HG02610 (cell line): ENCODE measurements around the gene CDK14.

Experiments
- ATAC-seq: cut with Tn5 transposase; IDR thresholded peaks from one replicate; pipeline ENCODE4 v1.9.1; 2021; ENCODE audit warnings: mild to moderate bottlenecking, moderate library complexity; ENCODE audit not compliant: unreplicated experiment

Gene CDK14

GRCh38 chr7:90834771-90835170 lies 238.7 kb downstream of the CDK14 start:
- no peak for ATAC-seq

DNA sequence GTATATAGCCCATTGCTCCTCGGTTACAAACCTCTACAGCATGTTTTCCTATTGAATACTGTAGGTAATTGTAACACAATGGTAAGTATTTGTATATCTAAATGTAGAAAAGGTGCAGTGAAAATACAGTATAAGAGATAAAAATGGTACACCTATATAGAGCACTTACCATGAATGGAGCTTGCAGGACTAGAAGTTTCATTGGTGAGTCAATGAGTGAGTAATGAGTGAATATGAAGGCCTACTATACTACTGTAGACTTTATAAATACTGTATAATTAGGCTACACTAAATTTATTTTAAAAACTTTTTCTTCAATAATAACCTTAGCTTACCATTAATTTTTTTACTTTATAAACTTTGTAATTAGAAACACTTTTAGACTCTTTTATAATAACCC lies 239.7 kb downstream of the CDK14 start:
- no peak for ATAC-seq

DNA sequence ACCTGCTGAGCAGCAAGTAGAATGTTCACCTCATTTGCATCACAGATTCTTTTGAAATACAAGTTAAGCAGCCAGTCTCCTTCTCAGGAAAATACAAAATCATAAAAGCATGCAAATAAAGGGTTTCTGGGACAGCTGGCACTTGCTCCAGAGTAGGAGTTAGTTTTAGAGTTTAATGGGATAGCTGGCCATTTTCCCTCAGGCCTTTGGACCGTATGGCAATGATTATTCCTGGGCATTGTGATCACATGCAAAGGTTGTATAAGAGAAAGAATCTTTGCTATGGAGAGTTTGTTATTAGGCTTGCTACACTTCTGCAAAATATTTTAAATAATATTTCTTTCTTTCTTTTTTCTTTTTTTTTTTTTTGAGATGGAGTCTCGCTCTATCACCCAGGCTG lies 240.8 kb downstream of the CDK14 start:
- no peak for ATAC-seq

DNA sequence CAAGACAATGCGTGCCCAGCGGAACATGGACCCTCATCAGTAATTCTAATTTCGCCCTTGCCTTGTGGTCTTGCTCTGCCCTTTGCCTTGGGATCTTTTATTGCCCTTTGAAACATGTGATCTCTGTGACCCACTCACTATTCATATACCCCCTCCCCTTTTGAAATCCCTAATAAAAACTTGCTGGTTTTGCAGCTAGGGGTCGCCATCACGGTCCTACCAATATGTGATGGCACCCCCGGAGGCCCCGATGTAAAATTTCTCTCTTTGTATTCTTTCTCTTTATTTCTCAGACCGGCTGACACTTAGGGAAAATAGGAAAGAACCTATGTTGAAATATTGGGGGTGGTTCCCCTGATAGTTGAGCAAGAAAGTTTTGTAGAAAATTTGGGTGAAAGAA lies 242.7 kb downstream of the CDK14 start:
- no peak for ATAC-seq

DNA sequence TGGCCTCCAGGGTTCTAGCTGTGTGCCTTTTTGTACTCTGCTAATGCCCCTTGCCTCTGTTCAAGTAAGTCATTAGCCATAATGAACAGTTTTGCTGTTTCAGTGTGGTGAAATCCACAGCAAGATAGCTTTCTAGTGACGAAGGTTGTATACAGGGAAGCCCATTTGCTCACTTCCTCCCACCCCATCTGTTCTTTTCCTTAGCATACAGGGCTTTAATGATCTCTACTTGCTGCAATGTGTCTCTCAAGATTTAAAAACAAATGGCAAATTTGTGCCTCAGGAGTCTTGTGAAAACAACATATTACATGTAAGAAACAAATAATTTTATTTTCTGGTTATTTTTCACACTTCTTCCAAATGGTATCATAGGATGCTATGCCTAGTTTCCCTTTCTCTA lies 243.2 kb downstream of the CDK14 start:
- ATAC-seq = no peak

DNA sequence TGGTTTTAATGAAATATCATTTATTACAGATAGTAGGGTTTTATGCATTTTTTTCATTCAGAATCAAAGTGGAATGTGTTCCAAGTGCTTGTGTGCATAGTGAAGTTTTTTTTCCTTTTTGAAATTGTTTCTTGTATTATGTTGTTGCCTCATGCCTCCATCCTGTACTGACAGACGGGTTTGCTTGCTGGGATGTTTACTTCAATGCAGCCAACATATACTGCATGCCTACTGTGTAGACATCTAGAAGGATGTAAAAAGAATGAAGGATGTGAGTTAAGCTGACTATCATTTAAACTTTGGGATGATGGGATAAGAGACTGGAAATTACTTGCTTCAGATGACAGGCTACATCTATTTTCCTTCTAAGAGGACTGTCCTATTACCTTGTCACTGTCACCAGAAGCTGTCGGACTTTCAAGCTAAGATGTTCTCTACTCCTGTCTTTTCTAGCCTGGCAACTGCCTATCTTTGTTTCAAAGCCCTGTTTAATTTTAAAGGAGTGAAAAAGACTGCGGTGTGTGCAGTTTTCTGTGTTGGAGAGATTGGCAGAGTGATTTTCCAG lies 243.7 kb downstream of the CDK14 start:
- ATAC-seq = no peak

DNA sequence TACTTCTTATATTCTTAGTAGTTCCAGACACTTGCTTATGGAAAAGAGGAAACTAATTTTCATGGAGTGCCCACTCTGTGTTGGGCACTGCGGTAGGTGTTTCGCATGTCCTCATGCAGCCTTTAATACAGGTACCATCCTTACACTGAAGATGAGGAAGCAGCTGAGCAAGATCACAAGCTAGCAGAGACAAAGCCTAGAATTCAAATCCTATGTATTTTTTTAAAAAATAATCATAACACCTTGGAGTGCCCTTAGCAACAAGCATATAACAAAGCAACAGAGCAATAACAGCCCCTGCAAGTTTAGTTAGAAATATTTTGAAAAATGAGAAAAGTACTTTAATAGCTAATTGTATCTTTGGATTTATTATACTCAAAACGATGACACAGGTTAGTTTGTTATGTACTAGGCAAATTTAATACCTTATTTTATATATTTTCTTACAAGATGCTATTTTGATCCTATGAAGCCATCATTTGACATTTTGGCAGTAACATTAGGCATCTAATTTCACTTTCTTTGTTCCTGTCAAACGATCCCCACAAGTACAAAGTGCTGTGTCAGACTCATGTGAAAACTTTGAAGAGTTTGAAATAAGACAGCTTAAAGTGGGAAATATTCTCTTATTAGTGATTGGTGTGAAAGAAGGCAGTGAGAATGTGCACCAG lies 245.8 kb downstream of the CDK14 start:
- peak; percentile 26 for ATAC-seq

DNA sequence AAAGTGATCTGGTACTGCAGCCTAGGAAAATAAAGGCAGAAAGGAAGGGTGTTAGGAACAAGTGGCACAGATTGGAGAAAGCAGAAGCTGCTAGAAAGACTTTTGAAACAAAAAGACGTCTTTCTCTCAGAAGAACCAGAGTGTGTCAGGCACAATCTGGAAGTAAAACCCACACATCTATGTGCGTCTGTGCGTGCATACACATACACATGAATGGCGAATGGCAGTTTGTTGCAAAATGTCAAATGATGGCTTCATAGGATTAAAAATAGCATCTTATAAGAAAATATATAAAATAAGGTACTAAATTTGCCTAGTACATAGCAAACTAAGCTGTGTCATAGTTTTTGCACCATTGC lies 246.3 kb downstream of the CDK14 start:
- ATAC-seq = peak; percentile 57

GRCh38 chr7:90843472-90843871 lies 247.4 kb downstream of the CDK14 start:
- ATAC-seq = no peak

DNA sequence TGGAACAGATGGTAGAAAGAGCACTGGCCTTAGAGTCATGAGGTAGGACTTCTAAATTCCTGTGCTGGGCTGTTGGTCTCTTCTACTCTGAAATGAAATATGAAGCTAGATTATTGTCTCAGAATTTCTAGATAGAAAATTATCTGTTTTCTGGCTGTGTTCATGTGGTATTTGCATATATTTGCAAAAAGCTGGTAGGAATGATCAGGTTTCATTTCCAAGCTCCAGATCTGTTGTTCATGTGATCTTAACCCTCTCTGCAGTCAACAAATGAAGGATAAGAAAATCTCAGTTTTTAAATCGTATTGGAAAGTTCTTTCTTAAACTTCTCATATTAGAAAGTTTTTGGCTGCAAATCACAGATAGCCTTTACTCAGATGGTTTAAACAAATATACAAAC lies 248.3 kb downstream of the CDK14 start:
- ATAC-seq = no peak

GRCh38 chr7:90846192-90846591 lies 250.1 kb downstream of the CDK14 start:
- no peak for ATAC-seq

DNA sequence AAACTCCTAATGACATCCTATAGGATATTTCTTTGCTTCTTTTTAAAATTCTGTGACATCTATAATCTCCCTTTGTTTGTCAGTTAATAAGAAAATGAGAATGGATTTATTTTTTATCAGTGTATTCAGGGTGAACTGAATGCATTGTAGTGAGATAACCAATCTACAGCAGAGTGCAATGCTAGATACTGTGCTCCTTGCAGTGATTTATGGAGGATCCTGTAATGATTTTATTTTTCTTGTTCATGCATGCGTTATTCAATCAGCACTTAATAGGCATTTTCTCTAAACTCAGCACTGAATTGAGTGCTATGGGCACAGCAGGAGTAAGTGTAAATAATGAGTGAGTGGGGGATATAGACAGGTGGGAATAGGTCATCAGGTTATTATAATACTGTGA lies 253.9 kb downstream of the CDK14 start:
- ATAC-seq = no peak

- no peak for ATAC-seq
Observed at GRCh38 chr7:90850471-90850870, 254.3 kb downstream of the CDK14 start.

DNA sequence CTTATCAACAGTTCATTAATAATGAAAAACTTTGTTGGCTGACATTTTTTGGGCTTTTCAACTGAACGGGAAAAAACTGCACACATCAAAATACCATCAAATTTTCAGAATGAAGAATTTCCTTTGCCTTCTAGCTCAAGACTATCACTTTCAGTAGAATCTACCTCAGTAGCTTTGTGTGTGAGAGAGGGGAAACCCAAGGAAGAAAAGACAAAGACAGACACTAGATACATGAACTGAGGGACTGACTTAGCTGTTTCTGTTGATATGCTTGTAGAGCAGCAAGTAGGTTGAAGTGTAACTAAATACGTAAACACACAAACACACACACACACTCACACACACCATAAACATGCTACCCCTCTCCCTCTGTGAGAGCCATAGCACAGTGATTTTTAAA lies 257.1 kb downstream of the CDK14 start:
- peak; percentile 75 for ATAC-seq

DNA sequence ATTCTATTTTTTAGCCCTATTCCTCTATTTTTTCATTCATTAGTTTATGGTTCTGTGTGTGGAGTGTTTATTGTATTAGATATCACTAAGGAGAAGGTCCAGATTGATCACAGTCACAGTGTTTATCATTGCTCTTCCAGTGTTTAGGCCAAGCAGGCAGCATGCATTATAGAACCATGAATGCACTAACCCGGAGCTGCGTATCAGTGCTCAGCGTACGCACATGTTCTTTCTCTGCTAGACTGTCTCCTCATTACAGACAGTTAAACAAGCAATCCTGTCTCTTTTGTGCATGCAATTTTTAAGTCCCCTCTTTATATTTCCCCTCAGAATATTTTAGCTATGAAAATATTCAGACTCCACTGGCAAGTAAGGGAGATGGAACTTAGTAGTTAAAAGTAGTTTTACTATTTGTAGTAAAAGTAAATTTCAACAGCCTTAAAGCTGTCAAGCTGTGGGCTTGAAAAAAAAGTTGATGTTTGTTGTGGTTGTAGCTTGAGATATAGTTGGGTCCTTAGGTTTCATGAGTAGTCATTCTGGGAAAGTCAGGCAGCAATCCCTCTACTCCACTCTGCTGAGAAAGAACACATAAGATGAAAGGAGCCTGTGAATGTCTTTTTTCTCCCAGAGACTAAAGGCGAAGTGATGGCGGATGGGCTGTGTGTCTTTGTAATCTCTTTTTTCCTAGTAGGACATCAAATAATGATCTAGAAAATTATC lies 260.4 kb downstream of the CDK14 start:
- ATAC-seq = peak; percentile 70

DNA sequence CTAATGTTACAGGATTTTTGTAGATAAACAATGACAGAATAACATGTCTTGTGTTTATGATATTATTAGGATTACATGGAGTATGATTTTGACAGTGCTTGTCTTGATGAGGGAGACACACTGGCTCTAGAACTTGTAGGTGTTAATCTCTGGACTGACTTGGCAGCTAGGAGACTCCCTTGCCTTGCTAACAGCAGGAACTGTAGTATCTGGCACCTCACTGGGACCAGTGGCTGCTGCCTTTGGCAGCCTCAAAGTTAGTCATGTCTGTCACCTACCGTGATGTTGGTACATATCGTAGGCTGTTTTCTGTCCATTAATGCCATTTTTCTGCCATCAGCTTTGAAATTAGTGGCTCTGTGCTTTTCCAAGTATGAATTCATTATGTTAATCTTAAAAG lies 261.5 kb downstream of the CDK14 start:
- ATAC-seq = no peak

- peak; percentile 50 for ATAC-seq
Observed at GRCh38 chr7:90858546-90858945, 262.4 kb downstream of the CDK14 start.

- no peak for ATAC-seq
Observed at GRCh38 chr7:90859521-90859920, 263.4 kb downstream of the CDK14 start.

GRCh38 chr7:90864088-90864487 lies 268.0 kb downstream of the CDK14 start:
- ATAC-seq = no peak

GRCh38 chr7:90869335-90869734 lies 273.2 kb downstream of the CDK14 start:
- ATAC-seq = no peak

DNA sequence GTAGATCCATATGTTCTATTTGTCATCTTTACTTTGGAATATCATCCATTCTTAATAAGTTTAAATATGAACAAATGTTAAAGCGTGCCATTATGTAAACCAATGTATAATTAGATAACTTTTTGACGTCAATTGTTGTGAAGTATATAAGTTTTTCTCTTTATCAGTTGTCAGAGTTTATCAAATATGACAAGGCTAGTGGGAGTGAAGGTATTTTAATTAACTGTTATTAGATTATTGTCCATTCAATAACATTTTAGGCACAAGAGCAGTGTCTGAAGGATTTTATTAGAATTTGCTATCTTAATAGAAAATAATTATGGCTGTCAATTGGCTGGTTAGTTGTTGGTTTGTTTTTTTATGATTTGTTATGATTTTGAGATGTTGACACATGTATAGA lies 280.6 kb downstream of the CDK14 start:
- no peak for ATAC-seq

DNA sequence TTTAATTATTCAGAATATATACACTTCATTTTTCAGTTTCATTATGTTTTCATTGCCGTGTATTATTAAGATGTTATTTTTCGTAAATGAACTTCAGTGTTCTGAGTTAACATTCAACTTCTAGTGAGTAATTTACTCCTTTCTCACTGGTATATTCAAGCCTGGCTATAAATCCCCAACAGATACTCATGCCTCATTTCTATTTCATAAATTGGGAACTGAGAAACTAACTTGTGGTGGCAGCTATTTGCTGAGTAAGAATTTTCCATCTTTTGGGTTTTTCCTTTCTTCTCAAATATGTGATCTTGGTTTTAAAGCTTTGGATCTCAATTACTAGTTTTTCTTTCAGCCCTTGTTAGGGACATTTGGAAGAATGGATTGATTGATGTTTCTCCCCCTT lies 281.1 kb downstream of the CDK14 start:
- peak; percentile 95 for ATAC-seq
